ENCODE data around the gene CDNF.

CDNF gene

DNA sequence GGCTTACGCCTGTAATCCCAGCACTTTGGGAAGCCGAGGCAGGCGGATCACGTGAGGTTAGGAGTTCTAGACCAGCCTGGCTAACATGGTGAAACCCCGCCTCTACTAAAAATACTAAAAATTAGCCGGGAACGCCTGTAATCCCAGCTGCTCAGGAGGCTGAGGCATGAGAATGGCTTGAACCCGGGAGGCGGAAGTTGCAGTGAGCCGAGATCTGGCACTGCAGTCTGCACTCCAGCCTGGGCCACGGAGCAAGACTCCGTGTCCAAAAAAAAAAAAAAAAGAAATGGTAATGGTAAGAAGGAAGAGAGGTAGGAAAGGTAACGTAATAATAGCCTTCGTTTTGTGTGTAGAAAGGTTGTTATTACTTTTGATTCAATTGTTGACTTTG lies 1.5 kb upstream of the CDNF start:
- H3K27ac ChIP-seq (ENCODE audit: low read depth, low read length): peak overlapping the region; percentile 76
- H3K4me1 ChIP-seq (ENCODE audit: control insufficient read depth, insufficient read depth, low read length, unreplicated experiment): peaks cover 9% of the 10 kb centered on the region
- H3K27me3 ChIP-seq (ENCODE audit: insufficient read depth, low read length): no peaks in the 10 kb centered on the region
- H3K36me3 ChIP-seq (ENCODE audit: insufficient read depth, low read length): peaks cover 32% of the 10 kb centered on the region
- peak overlapping the region; percentile 71 for H2AFZ ChIP-seq (ENCODE audit: low read length, unreplicated experiment)
- peak overlapping the region; percentile 84 for H3K4me3 ChIP-seq (ENCODE audit: low read depth, low read length)
- H3K79me2 ChIP-seq (ENCODE audit: control insufficient read depth, insufficient read depth, low read length, unreplicated experiment): peaks cover 37% of the 10 kb centered on the region

DNA sequence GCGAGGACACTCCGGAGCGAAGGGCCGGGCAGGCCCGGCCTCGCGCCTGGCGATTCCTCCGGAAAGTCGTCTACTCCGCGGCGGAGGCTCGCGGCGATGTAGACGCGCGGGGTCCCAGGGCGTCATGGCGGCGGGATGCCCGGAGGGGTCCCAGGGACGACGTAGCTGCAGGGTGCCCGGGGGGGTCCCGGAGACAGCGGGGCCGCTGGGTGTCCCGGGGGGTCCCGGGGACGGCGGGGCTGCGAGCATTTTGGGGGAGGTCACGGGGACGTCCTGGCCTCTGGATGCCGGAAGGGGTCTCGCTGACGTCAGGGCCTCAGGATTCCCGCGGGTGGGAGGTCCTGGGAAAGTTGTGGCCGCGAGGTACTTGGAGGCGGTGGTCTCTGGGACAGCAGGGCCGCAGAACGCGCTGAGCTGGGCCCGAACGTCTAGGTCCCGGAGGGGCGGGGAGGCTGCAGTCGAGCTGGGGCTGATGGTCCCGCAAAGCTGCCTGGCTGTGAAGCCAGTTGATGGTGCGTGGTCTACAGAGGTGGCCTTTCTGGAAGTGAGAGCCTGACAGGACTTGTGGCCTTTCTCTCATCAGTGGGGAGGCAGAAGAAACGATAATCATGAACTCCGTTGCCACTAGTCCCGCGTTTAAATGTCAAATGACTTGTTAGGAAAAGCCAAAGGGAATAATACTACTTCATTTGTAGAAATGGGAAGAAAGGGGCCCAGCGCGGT lies 906 bp upstream of the CDNF start:
- H2AFZ ChIP-seq (ENCODE audit: low read length, unreplicated experiment): peak overlapping the region; percentile 71
- H3K4me3 ChIP-seq (ENCODE audit: low read depth, low read length): peak overlapping the region; percentile 84
- H3K27me3 ChIP-seq (ENCODE audit: insufficient read depth, low read length): no peaks in the 10 kb centered on the region
- peaks cover 32% of the 10 kb centered on the region for H3K79me2 ChIP-seq (ENCODE audit: control insufficient read depth, insufficient read depth, low read length, unreplicated experiment)
- peaks cover 9% of the 10 kb centered on the region for H3K4me1 ChIP-seq (ENCODE audit: control insufficient read depth, insufficient read depth, low read length, unreplicated experiment)
- H3K27ac ChIP-seq (ENCODE audit: low read depth, low read length): peak overlapping the region; percentile 76
- peaks cover 28% of the 10 kb centered on the region for H3K36me3 ChIP-seq (ENCODE audit: insufficient read depth, low read length)

DNA sequence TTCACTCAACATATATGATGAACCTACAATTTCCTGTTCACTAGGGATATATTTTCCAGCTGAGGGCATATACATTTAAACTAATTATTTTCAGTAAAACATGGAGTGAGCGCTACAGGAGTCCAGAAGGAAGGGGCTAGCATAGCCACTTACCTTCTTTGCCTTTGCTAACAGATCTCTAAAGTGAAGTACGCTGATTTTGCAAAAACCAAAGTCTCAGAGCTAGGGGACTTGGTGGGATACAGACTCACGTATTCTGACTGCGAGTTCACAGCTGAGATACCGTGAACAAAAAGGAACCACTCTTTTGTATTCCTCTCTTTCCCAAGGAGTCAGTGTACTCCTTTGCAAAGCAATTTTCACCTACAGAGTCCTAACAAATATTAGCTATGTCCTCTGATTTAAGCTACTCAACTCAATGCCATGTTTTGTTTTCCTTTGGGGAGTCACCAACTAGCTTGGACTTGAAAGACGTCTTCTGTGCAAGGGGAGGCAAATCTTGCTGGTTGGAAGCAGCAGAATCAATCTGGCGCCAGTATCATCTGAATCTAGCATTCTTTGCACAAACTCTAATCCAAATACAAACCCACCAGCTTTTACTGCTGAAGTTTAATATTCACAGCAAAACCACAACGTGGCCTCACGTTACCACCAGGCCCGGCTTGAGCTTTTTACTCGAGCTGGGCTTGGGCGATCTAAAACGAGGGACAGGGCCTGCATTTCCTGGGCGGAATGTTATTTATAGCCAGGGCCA lies 657 bp downstream of the CDNF start:
- H3K79me2 ChIP-seq (ENCODE audit: control insufficient read depth, insufficient read depth, low read length, unreplicated experiment): peaks cover 30% of the 10 kb centered on the region
- H3K36me3 ChIP-seq (ENCODE audit: insufficient read depth, low read length): peaks cover 15% of the 10 kb centered on the region
- peak overlapping the region; percentile 84 for H3K4me3 ChIP-seq (ENCODE audit: low read depth, low read length)
- H2AFZ ChIP-seq (ENCODE audit: low read length, unreplicated experiment): peak overlapping the region; percentile 93
- H3K27ac ChIP-seq (ENCODE audit: low read depth, low read length): peak overlapping the region; percentile 23
- H3K27me3 ChIP-seq (ENCODE audit: insufficient read depth, low read length): no peaks in the 10 kb centered on the region
- peaks cover 9% of the 10 kb centered on the region for H3K4me1 ChIP-seq (ENCODE audit: control insufficient read depth, insufficient read depth, low read length, unreplicated experiment)

DNA sequence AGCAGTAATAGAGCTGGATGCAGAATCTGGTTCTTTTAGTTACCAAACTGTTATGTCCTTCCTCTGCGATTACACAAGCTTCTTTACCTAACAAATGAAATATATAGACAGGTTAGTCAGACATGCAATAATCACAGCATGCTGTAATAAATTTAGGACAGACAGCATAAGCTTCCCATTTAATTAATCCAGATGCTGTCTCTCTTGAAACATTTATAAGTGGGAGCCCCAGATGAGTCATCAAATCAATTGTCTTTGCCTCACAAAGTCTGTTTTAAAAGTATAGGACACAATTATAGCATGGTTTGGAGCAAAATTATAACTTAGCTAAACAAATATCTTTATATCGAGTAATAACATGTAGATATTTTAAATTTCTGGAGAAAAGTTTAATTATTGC lies 1.6 kb downstream of the CDNF start:
- Histone ChIP-seq H3K27me3 (ENCODE audit: insufficient read depth, low read length) (no peaks in the 10 kb centered on the region), H3K4me1 (ENCODE audit: control insufficient read depth, insufficient read depth, low read length, unreplicated experiment) (peaks cover 9% of the 10 kb centered on the region), H3K36me3 (ENCODE audit: insufficient read depth, low read length) (peaks cover 9% of the 10 kb centered on the region), H3K27ac (ENCODE audit: low read depth, low read length) (no peak overlapping the region), H3K4me3 (ENCODE audit: low read depth, low read length) (no peak overlapping the region), H3K79me2 (ENCODE audit: control insufficient read depth, insufficient read depth, low read length, unreplicated experiment) (peaks cover 30% of the 10 kb centered on the region), H2AFZ (ENCODE audit: low read length, unreplicated experiment) (no peak overlapping the region)

DNA sequence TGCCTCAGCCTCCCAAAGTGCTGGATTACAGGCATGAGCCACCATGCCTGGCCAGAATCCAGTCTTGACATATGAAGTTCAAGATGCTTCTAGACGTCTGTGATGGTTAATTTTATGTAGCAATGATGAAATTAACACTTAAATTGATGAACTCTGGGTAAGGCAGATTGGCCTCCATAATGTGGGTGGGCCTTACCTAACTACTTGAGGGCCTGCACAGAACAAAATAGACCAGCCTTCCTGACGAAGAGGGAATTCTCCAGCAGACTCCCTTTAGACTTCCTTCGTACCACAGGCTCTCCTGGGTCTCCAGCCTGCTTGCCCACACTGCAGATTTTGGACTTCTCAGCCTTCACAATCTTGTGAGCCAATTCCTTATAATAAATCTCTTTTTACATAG lies 4.7 kb downstream of the CDNF start:
- Histone ChIP-seq H3K27ac (ENCODE audit: low read depth, low read length) (no peak overlapping the region), H3K27me3 (ENCODE audit: insufficient read depth, low read length) (no peaks in the 10 kb centered on the region), H3K4me3 (ENCODE audit: low read depth, low read length) (no peak overlapping the region), H3K4me1 (ENCODE audit: control insufficient read depth, insufficient read depth, low read length, unreplicated experiment) (peaks cover 6% of the 10 kb centered on the region), H3K79me2 (ENCODE audit: control insufficient read depth, insufficient read depth, low read length, unreplicated experiment) (peaks cover under 1% of the 10 kb centered on the region), H2AFZ (ENCODE audit: low read length, unreplicated experiment) (no peak overlapping the region), H3K36me3 (ENCODE audit: insufficient read depth, low read length) (no peaks in the 10 kb centered on the region)

DNA sequence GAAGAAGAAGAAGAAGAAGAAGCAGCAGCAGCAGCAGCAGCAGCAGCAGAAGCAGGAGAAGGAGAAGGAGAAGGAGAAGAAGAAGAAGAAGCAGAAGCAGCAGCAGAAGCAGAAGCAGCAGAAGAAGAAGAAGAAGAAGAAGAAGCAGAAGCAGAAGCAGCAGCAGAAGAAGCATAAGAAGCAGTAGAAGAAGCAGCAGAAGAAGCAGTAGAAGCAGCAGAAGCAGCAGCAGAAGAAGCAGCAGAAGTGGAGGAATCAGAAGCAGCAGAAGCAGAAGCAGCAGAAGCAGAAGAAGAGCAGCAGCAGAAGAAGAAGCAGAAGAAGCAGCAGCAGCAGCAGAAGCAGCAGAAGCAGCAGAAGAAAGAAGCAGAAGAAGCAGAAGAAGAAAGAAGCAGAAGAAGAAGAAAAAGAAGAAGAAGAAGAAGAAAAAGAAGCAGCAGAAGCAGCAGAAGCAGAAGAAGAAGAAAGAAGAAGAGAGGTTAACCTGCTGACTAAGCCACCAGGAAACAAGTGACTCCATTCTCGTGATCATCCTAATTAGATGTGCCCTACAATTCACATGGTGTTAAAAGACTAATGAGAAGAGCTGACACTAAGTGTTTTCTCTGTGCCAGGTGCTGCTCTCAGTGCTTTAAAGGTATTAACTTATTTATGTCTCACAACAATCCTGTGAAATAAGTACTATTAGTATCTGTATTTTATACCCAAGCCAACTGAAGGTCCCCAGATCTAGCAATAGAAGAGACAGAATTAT lies 11.6 kb downstream of the CDNF start:
- H3K27me3 ChIP-seq (ENCODE audit: insufficient read depth, low read length): 0 out of 2 replicates have a peak, but pooled peaks cover 3% of the 10 kb centered on the region
- no peak overlapping the region for H2AFZ ChIP-seq (ENCODE audit: low read length, unreplicated experiment)
- H3K4me1 ChIP-seq (ENCODE audit: control insufficient read depth, insufficient read depth, low read length, unreplicated experiment): no peaks in the 10 kb centered on the region
- H3K36me3 ChIP-seq (ENCODE audit: insufficient read depth, low read length): no peaks in the 10 kb centered on the region
- no peaks in the 10 kb centered on the region for H3K79me2 ChIP-seq (ENCODE audit: control insufficient read depth, insufficient read depth, low read length, unreplicated experiment)
- H3K27ac ChIP-seq (ENCODE audit: low read depth, low read length): no peak overlapping the region
- H3K4me3 ChIP-seq (ENCODE audit: low read depth, low read length): no peak overlapping the region

DNA sequence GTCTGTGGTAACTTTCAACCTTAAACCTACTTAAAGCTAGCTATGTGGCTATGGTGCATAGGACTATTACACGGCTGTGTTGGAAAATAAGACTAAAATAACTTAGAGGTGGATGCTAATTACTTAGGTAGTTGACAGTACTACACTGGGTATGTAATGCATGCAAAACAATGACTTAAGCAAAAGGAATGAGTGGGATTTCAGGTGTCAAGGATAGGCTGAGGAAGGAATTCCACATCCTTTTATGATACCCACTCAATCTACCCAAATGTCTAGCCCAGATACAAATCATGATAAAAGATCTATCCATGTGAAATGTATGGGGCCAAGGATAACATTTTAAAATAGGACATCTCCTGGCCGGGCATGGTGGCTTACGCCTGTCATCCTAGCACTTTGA lies 13.9 kb downstream of the CDNF start:
- Histone ChIP-seq H3K79me2 (ENCODE audit: control insufficient read depth, insufficient read depth, low read length, unreplicated experiment) (no peaks in the 10 kb centered on the region), H3K27ac (ENCODE audit: low read depth, low read length) (no peak overlapping the region), H2AFZ (ENCODE audit: low read length, unreplicated experiment) (no peak overlapping the region), H3K36me3 (ENCODE audit: insufficient read depth, low read length) (no peaks in the 10 kb centered on the region), H3K27me3 (ENCODE audit: insufficient read depth, low read length) (0 out of 2 replicates have a peak, but pooled peaks cover 3% of the 10 kb centered on the region), H3K4me3 (ENCODE audit: low read depth, low read length) (no peak overlapping the region), H3K4me1 (ENCODE audit: control insufficient read depth, insufficient read depth, low read length, unreplicated experiment) (peaks cover 13% of the 10 kb centered on the region)

DNA sequence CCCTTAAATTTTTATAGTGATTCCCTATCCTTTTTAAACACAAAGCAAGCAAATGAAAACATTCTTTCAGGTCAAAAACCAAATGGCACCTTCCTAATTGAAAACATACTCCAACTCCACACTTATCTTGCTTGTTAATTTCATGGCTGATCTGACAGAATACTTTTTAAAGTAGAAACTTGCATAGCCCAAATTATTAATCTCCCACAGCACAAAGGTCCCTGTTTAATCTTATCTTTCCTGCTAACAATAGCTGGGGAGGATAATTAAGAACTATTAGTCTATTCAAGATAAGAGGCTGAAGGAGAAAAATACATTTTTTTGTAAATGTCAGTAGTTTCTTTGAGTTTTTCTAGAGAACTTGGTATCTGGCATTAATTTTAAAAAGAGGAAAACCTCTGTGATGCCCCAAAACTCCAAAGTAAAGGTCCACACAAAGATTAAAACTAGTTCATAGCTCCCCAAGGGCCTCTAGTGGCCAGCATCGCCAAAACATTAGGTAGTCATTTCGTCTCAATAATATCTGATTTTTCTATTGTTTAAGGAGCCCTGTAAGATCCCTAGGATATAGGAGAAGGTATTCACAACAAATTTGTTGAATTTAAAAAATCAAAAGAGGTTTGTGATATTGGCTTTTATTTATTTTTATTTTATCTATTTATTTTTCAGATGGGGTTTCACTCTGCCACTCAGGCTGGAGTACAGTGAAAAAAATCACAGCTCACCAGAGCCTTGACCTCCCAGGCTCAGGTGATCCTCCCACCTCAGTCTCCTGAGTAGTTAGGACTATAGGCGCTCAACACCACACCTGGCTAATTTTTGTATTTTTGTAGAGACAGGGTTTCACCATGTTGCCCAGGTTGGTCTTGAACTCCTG lies 14.7 kb downstream of the CDNF start:
- H3K4me3 ChIP-seq (ENCODE audit: low read depth, low read length): no peak overlapping the region
- H2AFZ ChIP-seq (ENCODE audit: low read length, unreplicated experiment): no peak overlapping the region
- peaks cover 13% of the 10 kb centered on the region for H3K4me1 ChIP-seq (ENCODE audit: control insufficient read depth, insufficient read depth, low read length, unreplicated experiment)
- no peaks in the 10 kb centered on the region for H3K79me2 ChIP-seq (ENCODE audit: control insufficient read depth, insufficient read depth, low read length, unreplicated experiment)
- 0 out of 2 replicates have a peak, but pooled peaks cover 3% of the 10 kb centered on the region for H3K27me3 ChIP-seq (ENCODE audit: insufficient read depth, low read length)
- H3K27ac ChIP-seq (ENCODE audit: low read depth, low read length): no peak overlapping the region
- no peaks in the 10 kb centered on the region for H3K36me3 ChIP-seq (ENCODE audit: insufficient read depth, low read length)

DNA sequence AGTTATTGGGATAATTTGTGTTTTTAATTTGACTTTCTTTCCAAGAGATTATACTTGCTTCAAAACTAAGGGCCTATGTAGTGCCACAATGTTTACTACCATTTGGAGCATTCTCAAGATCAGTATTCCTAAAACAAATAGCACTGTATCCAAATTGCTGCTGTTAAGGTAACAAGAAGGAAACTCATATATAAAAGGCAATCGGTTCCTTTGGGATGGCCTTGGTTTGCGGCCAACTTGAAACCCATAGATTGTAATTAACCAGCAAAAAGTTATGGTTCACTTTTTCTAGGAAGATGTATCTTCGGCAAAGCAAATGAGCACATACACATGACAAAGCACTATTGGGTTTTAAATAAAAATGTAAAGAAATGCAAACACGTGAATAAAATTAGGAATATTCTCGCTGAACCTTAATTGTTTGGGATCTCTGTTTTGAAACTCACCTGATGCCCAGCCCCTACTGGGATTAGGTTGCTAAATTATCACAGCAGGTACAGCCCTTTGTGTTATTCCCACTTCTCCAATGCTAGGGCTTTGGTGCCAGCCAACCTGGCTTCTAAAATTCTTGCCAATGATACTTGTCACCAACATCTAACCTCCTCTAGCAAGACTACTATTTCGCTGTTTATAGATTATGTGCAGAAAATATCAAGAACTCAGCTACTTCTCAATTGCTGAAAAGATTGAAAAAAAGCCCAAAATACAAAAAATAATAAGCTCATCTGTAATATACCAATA lies 16.0 kb downstream of the CDNF start:
- no peak overlapping the region for H3K27ac ChIP-seq (ENCODE audit: low read depth, low read length)
- H3K79me2 ChIP-seq (ENCODE audit: control insufficient read depth, insufficient read depth, low read length, unreplicated experiment): no peaks in the 10 kb centered on the region
- H3K4me1 ChIP-seq (ENCODE audit: control insufficient read depth, insufficient read depth, low read length, unreplicated experiment): peaks cover 13% of the 10 kb centered on the region
- no peak overlapping the region for H2AFZ ChIP-seq (ENCODE audit: low read length, unreplicated experiment)
- H3K27me3 ChIP-seq (ENCODE audit: insufficient read depth, low read length): 0 out of 2 replicates have a peak, but pooled peaks cover 3% of the 10 kb centered on the region
- no peaks in the 10 kb centered on the region for H3K36me3 ChIP-seq (ENCODE audit: insufficient read depth, low read length)
- H3K4me3 ChIP-seq (ENCODE audit: low read depth, low read length): no peak overlapping the region

Data from ACC112 (cell line).